Hypothalamus (tissue), 51 donors: ENCODE data around the gene IMMP1L.
"Not testable (repeated sequence)": the region's sequence is repeated elsewhere in the genome, so short reads cannot be mapped to it uniquely, and the experiment has no call there.

Source experiments
- DNase-seq, 51 donors: peaks; one replicate each; lab custom pipeline; 2025; lab: John Stamatoyannopoulos, UW

IMMP1L gene, protein sequence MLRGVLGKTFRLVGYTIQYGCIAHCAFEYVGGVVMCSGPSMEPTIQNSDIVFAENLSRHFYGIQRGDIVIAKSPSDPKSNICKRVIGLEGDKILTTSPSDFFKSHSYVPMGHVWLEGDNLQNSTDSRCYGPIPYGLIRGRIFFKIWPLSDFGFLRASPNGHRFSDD

DNA sequence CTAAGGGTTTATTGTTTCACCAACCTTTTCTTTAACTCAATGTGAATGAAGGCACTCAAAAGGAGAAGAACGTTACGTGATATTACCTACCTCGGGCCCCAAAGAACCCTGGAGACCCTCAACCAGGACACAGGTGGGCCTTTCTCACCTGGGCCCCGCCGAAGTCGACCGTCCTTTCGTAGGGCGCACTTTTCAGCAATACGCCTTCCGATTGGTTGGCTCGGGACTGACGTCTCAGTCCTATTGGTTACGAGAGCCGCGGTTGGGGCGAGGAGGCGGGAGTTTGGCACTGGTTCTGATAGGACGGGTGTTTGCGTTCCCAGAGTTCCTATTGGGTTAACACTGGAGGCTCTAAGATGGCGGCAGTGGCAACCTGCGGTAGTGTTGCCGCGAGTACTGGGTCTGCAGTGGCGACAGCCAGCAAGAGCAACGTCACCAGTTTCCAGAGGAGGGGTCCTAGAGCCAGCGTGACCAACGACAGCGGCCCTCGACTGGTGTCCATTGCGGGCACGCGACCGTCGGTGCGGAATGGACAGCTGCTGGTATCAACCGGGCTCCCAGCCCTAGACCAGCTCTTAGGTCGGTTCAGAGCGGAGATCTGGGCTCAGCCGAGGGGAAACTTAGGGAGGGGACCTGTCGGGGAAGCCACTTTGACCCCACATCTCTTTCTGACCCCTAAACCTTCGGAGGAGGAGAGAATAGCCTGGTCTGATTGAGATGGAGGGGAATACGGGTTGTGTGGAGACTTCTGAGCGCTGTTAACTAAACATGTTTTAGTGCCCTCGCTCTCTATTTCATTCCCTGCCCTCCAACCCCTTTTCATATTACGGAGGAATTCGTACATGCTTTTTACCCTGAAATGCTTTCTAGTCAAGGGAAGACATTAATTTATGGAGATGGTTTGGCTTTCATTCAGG is at the start of gene IMMP1L, which contains the start of gene ELP4:
TSS of gene IMMP1L (minus strand) at position 194 of the 917 bp plus-strand sequence. CDS start 46,346 bp downstream, outside the sequence.
TSS of gene ELP4 (plus strand) at position 339 of the 917 bp plus-strand sequence. CDS start at position 357, 18 bp downstream.
- DNase-seq = peak; percentile 57 to 98 (median 92)

DNA sequence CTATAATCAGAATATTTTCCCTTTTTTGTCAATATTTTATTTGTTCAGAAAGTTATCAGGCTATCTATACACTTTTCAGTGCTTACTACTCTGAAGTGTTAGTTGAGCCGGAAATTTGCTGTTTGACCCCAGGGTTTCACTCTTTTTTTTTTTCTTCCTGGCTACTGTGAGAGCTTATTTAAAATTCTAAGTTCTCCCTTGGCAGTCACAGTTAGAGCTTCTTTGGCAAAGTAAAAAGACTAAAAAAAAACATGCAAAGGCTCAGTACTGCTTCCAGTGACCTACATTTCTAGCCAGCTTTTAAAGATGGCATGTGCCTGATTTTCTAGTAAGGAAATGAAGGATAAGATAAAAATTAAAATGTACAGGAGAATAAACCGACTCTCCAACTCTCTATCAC is 48.6 kb upstream of the IMMP1L start:
- peak in 1 of 51 donors; percentile 13 for DNase-seq

GRCh38 chr11:31555938-31556337 is 46.5 kb upstream of the IMMP1L start:
- no peak for DNase-seq

- no peak for DNase-seq
Observed at GRCh38 chr11:31542862-31543261, 33.4 kb upstream of the IMMP1L start.

- DNase-seq = no peak
Observed at GRCh38 chr11:31535479-31535878, 26.1 kb upstream of the IMMP1L start.

GRCh38 chr11:31531293-31531692 is 21.9 kb upstream of the IMMP1L start:
- DNase-seq = no peak

- DNase-seq = no peak
Observed at GRCh38 chr11:31529701-31530100, 20.3 kb upstream of the IMMP1L start.

GRCh38 chr11:31529189-31529588 is 19.8 kb upstream of the IMMP1L start:
- DNase-seq = no peak

GRCh38 chr11:31521497-31522150 is 12.2 kb upstream of the IMMP1L start:
- no peak for DNase-seq

DNA sequence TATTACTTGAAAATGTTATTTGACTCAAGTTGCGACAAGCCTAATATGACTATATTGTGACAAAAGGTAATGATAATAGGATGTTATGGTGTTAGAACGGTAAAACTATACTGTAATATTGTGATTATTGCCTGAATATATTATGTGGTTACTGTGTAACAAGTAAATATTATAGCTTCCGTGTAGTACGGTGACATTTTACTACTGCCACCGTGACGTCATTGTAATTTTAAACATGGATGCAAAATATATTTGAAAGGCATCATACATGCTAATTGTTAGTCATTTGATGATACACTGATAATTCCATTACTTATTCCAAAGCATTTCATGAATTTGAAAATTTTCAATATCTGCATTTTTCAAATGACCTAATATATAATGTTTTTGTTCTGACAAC is 2.7 kb upstream of the IMMP1L start:
- DNase-seq = no peak

- DNase-seq = no peak
Observed at GRCh38 chr11:31509051-31509428, 382 bp downstream of the IMMP1L start.

DNA sequence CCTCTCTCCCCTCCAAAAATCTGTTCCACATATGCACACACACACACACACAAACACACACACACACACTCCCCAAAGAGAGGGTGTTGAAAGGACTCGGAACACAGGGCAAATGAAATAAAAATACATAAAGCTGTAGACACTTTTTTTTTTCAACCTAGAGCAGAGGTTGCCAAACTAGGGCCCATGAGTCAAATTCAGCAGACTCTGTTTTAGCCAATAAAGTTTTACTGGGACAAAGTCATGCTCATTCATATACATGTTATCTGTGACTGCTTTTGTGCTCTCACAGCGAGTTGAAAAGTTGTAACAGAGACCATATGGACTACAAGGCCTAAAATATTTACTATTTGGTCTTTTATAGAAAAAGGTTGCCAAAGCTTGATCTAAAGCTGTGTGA is 8.9 kb downstream of the IMMP1L start:
- no peak for DNase-seq

GRCh38 chr11:31499576-31500178 is 9.7 kb downstream of the IMMP1L start:
- no peak for DNase-seq

- not testable (repeated sequence) for DNase-seq
Observed at GRCh38 chr11:31493762-31494161, 15.7 kb downstream of the IMMP1L start.

GRCh38 chr11:31493235-31493634 is 16.2 kb downstream of the IMMP1L start:
- DNase-seq = no peak

DNA sequence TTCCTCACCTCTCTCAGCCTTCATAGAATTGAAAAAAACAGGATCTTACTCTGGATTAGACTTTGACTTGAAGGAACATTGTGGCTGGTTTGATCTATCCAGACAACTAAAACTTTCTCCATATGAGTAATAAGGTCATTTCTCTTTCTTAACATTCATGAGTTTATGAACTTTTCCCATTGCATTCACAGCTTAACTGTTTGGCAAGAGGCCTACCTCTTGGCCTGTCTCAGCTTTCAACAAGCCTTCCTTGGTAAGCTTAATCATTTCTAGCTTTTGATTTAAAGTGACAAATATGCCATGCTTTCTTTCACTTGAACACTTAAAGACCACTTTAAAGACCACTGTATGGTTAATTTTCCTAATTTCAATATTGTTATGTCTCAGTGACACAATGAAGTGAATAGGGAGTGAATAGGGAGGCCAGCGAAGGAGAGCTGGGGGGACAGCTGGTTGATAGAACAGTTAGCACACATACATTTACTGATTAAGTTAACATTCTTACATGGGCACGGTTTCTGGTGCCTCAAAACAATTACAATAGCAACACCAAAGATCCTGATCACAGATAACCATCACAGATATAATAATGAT is 17.0 kb downstream of the IMMP1L start:
- DNase-seq = no peak

GRCh38 chr11:31487848-31488247 is 21.6 kb downstream of the IMMP1L start:
- peak in 2 of 51 donors; percentile 0 to 10 for DNase-seq

GRCh38 chr11:31484497-31484896 is 24.9 kb downstream of the IMMP1L start:
- no peak for DNase-seq

- DNase-seq = no peak
Observed at GRCh38 chr11:31480930-31481329, 28.5 kb downstream of the IMMP1L start.

- DNase-seq = no peak
Observed at GRCh38 chr11:31479066-31479465, 30.4 kb downstream of the IMMP1L start.

DNA sequence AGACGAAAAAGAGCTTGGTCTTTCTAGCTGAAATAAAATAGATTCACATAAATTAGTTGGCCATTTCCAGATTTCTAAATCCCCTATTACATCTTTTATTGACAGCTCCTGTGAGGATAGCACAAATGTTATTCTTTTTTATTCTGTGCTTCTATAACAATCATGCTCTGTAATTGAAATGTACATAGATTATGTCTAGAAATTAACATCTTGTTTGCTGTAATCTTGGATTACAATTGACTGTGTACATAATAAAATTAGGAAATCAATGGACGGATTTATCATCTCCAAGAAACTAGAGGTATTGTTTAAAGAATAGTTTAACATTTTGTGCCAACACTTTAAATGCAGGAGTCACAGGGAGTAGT is 31.2 kb downstream of the IMMP1L start:
- DNase-seq = no peak
